Measurements from ENCODE around the gene DIAPH2.

- TF ChIP-seq CTCF (IDR thresholded peaks at IDR 0.05 in 2 of 3, conservative IDR thresholded peaks at IDR 0.05 in 1 of 3; ENCODE audit: borderline replicate concordance in 1 of 3, insufficient read depth in 1 of 3, low read depth in 2 of 3, low read length in 2 of 3): no peak
- TF ChIP-seq REST (IDR thresholded peaks at IDR 0.05; ENCODE audit: low read depth): no peak
Measured at GRCh38 chrX:96987228-96987627, 302.6 kb downstream of the DIAPH2 start.

All from HCT116 (cell line).